B cell (primary cell): ENCODE data around the gene RHOV. TPM values are rescaled to one million over a fixed set of nuclear protein-coding genes. Genes with fewer than 3 reads are reported as not detected.

Experiments
- ATAC-seq: fragments of 200-7000 bp; cut with Tn5 transposase; one replicate; pipeline ENCODE4 v1.10.0; 2021; ENCODE audit warnings: low read depth, mild to moderate bottlenecking, moderate number of reproducible peaks, moderate library complexity
- CTCF ChIA-PET: fragments of 350-600 bp; sonication (Branson Sonifier 250); formaldehyde crosslinking; loops from one replicate; lab custom pipeline; 2021; ENCODE audit warnings: antibody characterized with exemption, inconsistent platforms; lab: Charles Lee
- POLR2A ChIA-PET: fragments of 350-600 bp; sonication (Branson Sonifier 250); formaldehyde crosslinking; loops from one replicate; lab custom pipeline; 2021; ENCODE audit warnings: antibody characterized with exemption; lab: Charles Lee
- DNase-seq: peaks from one replicate; pipeline ENCODE4 v3.0.0; 2013
- H2AFZ ChIP-seq: 2 replicates; pipeline ENCODE4 v1.6.1; 2012; ENCODE audit warnings: mild to moderate bottlenecking, low read depth, low read length; ENCODE audit not compliant: insufficient read depth, poor library complexity, severe bottlenecking
- H3K27ac ChIP-seq, 2 donors: 1 replicate in 1 of 2; 2 replicates in 1 of 2; pipeline ENCODE4 v1.5.1; 2012 to 2013; ENCODE audit warnings: low read length in 2 of 2, mild to moderate bottlenecking in 2 of 2, moderate library complexity in 1 of 2
- H3K27me3 ChIP-seq, 4 experiments: fragments of 200-600 bp in 1 of 4; sonication (generic) in 1 of 4; replicated peaks in 1 of 4; 1 replicate in 2 of 4; 2 replicates in 2 of 4; pipeline versions ENCODE4 v1.6.1 to v1.7.0; 2013 to 2016; ENCODE audit warnings: low read length in 3 of 4, mild to moderate bottlenecking in 2 of 4, mixed read lengths in 1 of 4, moderate library complexity in 1 of 4; ENCODE audit not compliant: insufficient read depth in 4 of 4, control insufficient read depth in 3 of 4; ENCODE audit errors: control extremely low read depth in 1 of 4
- H3K36me3 ChIP-seq, 2 experiments: replicated peaks in 1 of 2; 1 replicate in 1 of 2; 2 replicates in 1 of 2; pipeline versions ENCODE4 v1.6.1 to v1.7.1; 2013; ENCODE audit warnings: low read length in 1 of 2; ENCODE audit not compliant: insufficient read depth in 2 of 2, control insufficient read depth in 1 of 2; ENCODE audit errors: control extremely low read depth in 1 of 2, extremely low read depth in 1 of 2
- H3K4me1 ChIP-seq, 2 donors: fragments of 200-600 bp in 1 of 2; sonication (generic) in 1 of 2; 1 replicate in 1 of 2; 2 replicates in 1 of 2; pipeline versions ENCODE4 v1.5.1 to v1.6.1; 2013 to 2017; ENCODE audit warnings: low read length in 2 of 2; ENCODE audit not compliant: control insufficient read depth in 2 of 2, insufficient read depth in 2 of 2
- H3K4me2 ChIP-seq: replicated peaks from 2 replicates; pipeline ENCODE3; 2012; ENCODE audit warnings: mild to moderate bottlenecking, low read depth, low read length; ENCODE audit not compliant: poor library complexity, severe bottlenecking
- H3K4me3 ChIP-seq, 5 experiments: fragments of 200-600 bp in 1 of 5; sonication (generic) in 1 of 5; 1 replicate in 3 of 5; 2 replicates in 2 of 5; pipeline versions ENCODE4 v1.5.1 to v1.7.0; 2011 to 2016; ENCODE audit warnings: low read length in 4 of 5, mild to moderate bottlenecking in 4 of 5, low read depth in 2 of 5, control low read depth in 1 of 5, moderate library complexity in 1 of 5; ENCODE audit not compliant: insufficient read depth in 1 of 5; ENCODE audit errors: control extremely low read depth in 1 of 5, extremely low read depth in 1 of 5
- H3K79me2 ChIP-seq: fragments of 200-600 bp; sonication (generic); one replicate; pipeline ENCODE4 v1.6.0; 2016; ENCODE audit warnings: low read length; ENCODE audit not compliant: control insufficient read depth, insufficient read depth
- H3K9ac ChIP-seq: fragments of 200-600 bp; sonication (generic); 2 replicates; pipeline ENCODE4 v1.6.1; 2017; ENCODE audit warnings: mild to moderate bottlenecking, low read length, moderate library complexity
- H3K9me3 ChIP-seq, 3 donors: one replicate each; pipeline versions ENCODE4 v1.6.1 to v1.7.1; 2013; ENCODE audit warnings: low read length in 2 of 3; ENCODE audit not compliant: control insufficient read depth in 2 of 3, insufficient read depth in 1 of 3; ENCODE audit errors: control extremely low read depth in 1 of 3
- H4K20me1 ChIP-seq: 2 replicates; pipeline ENCODE4 v1.6.0; 2012; ENCODE audit warnings: mild to moderate bottlenecking, low read length; ENCODE audit not compliant: insufficient read depth, control insufficient read depth, poor library complexity, severe bottlenecking
- H3K27ac Mint-ChIP-seq: one replicate; pipeline ENCODE4 v1.8.0; 2021; ENCODE audit warnings: mixed read lengths
- H3K27me3 Mint-ChIP-seq: one replicate; pipeline ENCODE4 v1.8.0; 2021; ENCODE audit warnings: mixed read lengths
- H3K4me1 Mint-ChIP-seq: one replicate; pipeline ENCODE4 v1.8.0; 2021; ENCODE audit warnings: mixed read lengths
- H3K4me3 Mint-ChIP-seq: one replicate; pipeline ENCODE4 v1.8.0; 2021; ENCODE audit warnings: mixed read lengths
- H3K9me3 Mint-ChIP-seq: one replicate; pipeline ENCODE4 v1.8.0; 2022; ENCODE audit warnings: mixed read lengths; ENCODE audit not compliant: insufficient read depth
- EZH2 ChIP-seq: IDR thresholded peaks from 2 replicates; pipeline ENCODE4 v1.6.1; 2012; ENCODE audit warnings: borderline replicate concordance, low read depth, mild to moderate bottlenecking, moderate library complexity, low read length; ENCODE audit not compliant: insufficient read depth, poor library complexity, severe bottlenecking
- WGBS: methylation state at CpG from one replicate; pipeline ENCODE4 v1.1.5; 2013; ENCODE audit warnings: missing lambda C conversion rate; ENCODE audit not compliant: insufficient coverage; 5-methylcytosine and 5-hydroxymethylcytosine counted together
- intact Hi-C: fragments of 100-400 bp; cut with micrococcal nuclease; formaldehyde crosslinking; loops from one replicate; pipeline ENCODE4 v1.10.0; 2022
- polyA plus RNA-seq: library from polyadenylated mRNA; depleted of rRNA; stranded (reverse); fragments of >200 nt; gene quantifications from 2 replicates; pipeline ENCODE4 v1.2.3, GENCODE V29; 2012
- total RNA-seq, 2 donors: library from RNA; stranded (reverse); fragments of 120-200 nt in 1 of 2; gene quantifications; 1 replicate in 1 of 2; 2 replicates in 1 of 2; pipeline versions ENCODE4 v1.2.3 to v1.2.4, GENCODE V29; 2013 to 2022
- TF ChIP-seq, protein P1 (sequence below): fragments of 200-600 bp; IDR thresholded peaks from one replicate; pipeline ENCODE4 v1.8.0; 2022; ENCODE audit warnings: antibody characterized with exemption, mild to moderate bottlenecking

RHOV gene
- total and polyA plus RNA-seq, 2 donors (not counting 1 experiment from before 2014, with no cell fraction given) = 0.54 TPM; not detected in 1

DNA sequence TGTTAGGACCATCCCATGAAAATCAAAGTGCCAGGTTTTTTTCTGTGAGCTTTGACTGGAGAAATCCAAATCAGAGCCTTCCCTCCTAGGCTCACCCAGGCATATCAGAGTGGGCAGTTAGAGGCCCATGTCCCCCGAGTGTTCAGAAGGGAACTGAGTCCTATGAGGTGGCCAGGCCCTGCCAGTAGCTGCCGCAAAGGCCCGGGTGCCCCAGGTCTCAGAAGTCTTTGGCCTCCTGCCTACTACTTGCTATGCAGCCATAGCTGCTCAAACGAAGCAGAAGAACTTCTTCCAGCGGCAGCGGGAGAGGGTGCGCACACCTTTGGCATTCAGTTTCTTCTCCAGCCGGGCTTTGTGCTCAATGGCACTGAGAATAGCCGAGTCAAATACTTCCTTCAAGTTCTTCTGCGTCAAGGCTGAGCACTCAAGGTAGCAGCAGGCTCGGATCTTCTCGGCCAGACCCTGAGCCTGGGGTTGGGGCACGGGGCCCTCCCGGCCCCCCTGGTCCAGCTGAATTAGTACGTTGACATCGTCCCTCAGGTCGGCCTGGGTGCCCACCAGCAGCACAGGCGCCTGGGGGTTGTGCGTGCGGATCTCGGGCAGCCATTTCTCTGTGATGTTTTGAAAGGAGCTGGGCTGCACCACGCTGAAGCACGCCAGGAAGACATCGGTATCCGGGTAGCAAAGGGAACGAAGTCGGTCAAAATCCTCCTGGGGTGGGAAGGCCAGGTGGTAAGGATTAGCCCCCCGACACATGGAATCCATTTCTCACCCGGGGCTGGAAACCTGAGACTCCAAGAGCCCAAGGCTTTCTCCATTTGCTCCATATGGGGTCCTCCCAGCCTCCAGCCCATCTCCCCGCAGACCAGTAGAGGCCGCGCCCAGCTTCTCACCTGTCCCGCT lies 992 bp downstream of the RHOV start:
- Mint-ChIP-seq H3K9me3 (no peaks in the 10 kb centered on the region), H3K27ac (no peak overlapping the region), H3K4me3 (peak overlapping the region; percentile 85), H3K4me1 (peaks cover 23% of the 10 kb centered on the region), H3K27me3 (peaks cover 6% of the 10 kb centered on the region)
- intact Hi-C loops = no loop called here
- Histone ChIP-seq H3K4me3 (peak overlapping the region in 4 of 5 experiments; percentile 30 to 61 (median 56)), H3K79me2 (no peaks in the 10 kb centered on the region), H3K27ac (no peak overlapping the region), H3K4me2 (peak overlapping the region; percentile 96), H4K20me1 (no peaks in the 10 kb centered on the region), H3K4me1 (peaks cover 6 to 11% of the 10 kb centered on the region in 2 donors), H2AFZ (peak overlapping the region; percentile 84), H3K27me3 (peaks cover 0 to 17% (median 0%) of the 10 kb centered on the region in 4 experiments), H3K36me3 (no peaks in the 10 kb centered on the region), H3K9me3 (no peaks in the 10 kb centered on the region), H3K9ac (peak overlapping the region; percentile 69)
- ATAC-seq (no peak), DNase-seq (no peak)
- 67% methylated on average over 33 of the region's 33 CpGs for WGBS
- ChIA-PET POLR2A (interaction anchor here (0.6 to 0.9 kb wide), 4 partner anchors 116 to 515 kb away, joined by 3 to 4 read pairs (median 4); no protein-coding TSS in a partner anchor), CTCF (interaction anchor here (0.5 to 2.7 kb wide), 7 partner anchors 11 to 473 kb away, joined by 3 to 10 read pairs (median 6); partner anchors contain the start of gene VPS18)
- TF ChIP-seq EZH2 = no peak
- TF ChIP-seq, protein P1, sequence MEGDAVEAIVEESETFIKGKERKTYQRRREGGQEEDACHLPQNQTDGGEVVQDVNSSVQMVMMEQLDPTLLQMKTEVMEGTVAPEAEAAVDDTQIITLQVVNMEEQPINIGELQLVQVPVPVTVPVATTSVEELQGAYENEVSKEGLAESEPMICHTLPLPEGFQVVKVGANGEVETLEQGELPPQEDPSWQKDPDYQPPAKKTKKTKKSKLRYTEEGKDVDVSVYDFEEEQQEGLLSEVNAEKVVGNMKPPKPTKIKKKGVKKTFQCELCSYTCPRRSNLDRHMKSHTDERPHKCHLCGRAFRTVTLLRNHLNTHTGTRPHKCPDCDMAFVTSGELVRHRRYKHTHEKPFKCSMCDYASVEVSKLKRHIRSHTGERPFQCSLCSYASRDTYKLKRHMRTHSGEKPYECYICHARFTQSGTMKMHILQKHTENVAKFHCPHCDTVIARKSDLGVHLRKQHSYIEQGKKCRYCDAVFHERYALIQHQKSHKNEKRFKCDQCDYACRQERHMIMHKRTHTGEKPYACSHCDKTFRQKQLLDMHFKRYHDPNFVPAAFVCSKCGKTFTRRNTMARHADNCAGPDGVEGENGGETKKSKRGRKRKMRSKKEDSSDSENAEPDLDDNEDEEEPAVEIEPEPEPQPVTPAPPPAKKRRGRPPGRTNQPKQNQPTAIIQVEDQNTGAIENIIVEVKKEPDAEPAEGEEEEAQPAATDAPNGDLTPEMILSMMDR = no peak
